GM13976 (cell line): ENCODE data around the gene PBX1.

Experiments
- DNase-seq: peaks from one replicate; pipeline ENCODE4 v3.0.0; 2012; ENCODE audit warnings: low spot score
- CTCF ChIP-seq: IDR thresholded peaks from 2 replicates; pipeline ENCODE4 v1.5.1; 2012; ENCODE audit warnings: borderline replicate concordance, mild to moderate bottlenecking; ENCODE audit not compliant: insufficient read depth; ENCODE audit errors: extremely low read depth, missing control alignments, control extremely low read depth
- in situ Hi-C: fragments of 300-500 bp; cut with MboI; formaldehyde crosslinking; loops from one replicate; pipeline ENCODE4 v1.12.0; 2022; ENCODE audit warnings: low sequenced_read_pairs, mixed read lengths, inconsistent platforms; ENCODE audit not compliant: unreplicated experiment

Gene PBX1

DNA sequence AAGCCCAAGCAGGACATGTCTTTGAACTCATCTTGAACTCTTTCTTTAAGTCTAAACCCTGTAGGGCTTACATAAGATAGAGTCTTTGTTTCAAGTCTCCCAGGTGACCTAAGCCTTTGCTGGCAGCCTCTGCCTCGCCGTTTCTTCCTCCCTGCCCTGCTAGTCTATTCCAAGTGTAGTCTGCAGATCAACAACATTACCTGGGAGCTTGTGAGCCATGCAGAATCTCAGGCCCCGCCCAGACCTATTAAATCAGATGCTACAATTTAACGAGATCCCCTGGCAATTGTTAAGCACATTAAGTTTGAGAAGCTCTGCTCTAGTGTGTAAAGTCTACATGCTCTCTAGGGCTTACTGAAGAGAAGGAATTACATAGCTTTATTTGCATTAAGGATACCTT, 271.6 kb downstream of the PBX1 start:
- in situ Hi-C loops, result no loop called here
- no peak for TF ChIP-seq CTCF
- DNase-seq, result no peak

- in situ Hi-C loops, result no loop called here
- no peak for DNase-seq
- no peak for TF ChIP-seq CTCF
These were observed 275.7 kb downstream of the PBX1 start for GRCh38 chr1:164834641-164835040.

DNA sequence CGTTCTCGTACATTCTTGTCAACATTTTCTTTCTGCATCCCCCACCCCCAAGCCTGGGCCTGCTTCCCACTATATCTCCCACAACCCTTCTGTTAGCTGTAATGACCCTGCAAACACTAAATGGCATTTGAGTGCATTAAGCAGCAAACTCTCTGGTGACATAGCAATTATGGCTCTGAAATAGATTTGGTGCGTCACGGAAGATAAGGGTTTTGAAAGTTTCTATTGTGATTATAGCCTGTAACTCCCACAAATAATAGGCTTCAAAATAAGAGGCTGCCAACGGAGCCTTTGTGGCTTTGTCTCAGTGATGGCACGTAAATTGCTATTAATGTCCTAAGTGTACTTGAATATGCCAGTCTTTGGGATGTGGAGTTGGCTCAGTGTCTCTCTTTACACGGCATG, 277.6 kb downstream of the PBX1 start:
- TF ChIP-seq CTCF, result no peak
- no peak for DNase-seq
- in situ Hi-C loops, result no loop called here

DNA sequence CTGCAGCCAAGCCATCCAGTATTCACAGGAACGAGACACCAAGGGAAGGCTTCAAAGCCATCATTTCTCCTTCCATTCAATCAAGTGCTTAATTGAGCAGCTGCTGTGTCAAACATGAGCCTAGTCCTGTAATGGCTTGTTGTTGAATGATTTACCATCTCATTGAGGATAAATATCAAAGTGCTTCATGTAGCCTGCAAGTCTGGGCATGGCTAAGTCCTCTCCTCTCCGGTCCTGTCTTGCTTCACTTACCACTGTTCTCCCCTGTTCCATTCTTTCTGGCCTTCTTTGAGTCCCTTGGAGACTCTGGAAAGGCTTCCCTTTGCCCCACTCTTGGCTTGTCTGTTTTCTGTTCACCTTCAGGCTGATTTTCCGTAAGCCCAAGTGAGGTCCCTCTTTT, 279.8 kb downstream of the PBX1 start:
- no peak for TF ChIP-seq CTCF
- no peak for DNase-seq
- in situ Hi-C loops, result no loop called here

GRCh38 chr1:164840936-164841335, 282.0 kb downstream of the PBX1 start:
- in situ Hi-C loops, result no loop called here

GRCh38 chr1:164841702-164842465, 282.9 kb downstream of the PBX1 start:
- no peak for TF ChIP-seq CTCF
- in situ Hi-C loops, result no loop called here
- DNase-seq, result no peak

More at GRCh38 chr1:164840936-164841335, 282.0 kb downstream of the PBX1 start:
- no peak for DNase-seq
- no peak for TF ChIP-seq CTCF
